Hematopoietic multipotent progenitor cell treated with erythropoietin and hydrocortisone succinate and interleukin-3 and kit ligand, for 6 days (in vitro differentiated cells): ENCODE data around the gene LUZP1.

ENCODE experiments used
- DNase-seq: peaks from one replicate; pipeline ENCODE4 v3.0.0-alpha.2; 2015

LUZP1 gene

GRCh38 chr1:23114424-23115079 lies 54.1 kb downstream of the LUZP1 start:
- DNase-seq = no peak

- no peak for DNase-seq
Measured at GRCh38 chr1:23111600-23112535, 56.8 kb downstream of the LUZP1 start.

GRCh38 chr1:23110391-23110790 lies 58.3 kb downstream of the LUZP1 start:
- no peak for DNase-seq

GRCh38 chr1:23108918-23109533 lies 59.6 kb downstream of the LUZP1 start:
- DNase-seq = no peak

DNA sequence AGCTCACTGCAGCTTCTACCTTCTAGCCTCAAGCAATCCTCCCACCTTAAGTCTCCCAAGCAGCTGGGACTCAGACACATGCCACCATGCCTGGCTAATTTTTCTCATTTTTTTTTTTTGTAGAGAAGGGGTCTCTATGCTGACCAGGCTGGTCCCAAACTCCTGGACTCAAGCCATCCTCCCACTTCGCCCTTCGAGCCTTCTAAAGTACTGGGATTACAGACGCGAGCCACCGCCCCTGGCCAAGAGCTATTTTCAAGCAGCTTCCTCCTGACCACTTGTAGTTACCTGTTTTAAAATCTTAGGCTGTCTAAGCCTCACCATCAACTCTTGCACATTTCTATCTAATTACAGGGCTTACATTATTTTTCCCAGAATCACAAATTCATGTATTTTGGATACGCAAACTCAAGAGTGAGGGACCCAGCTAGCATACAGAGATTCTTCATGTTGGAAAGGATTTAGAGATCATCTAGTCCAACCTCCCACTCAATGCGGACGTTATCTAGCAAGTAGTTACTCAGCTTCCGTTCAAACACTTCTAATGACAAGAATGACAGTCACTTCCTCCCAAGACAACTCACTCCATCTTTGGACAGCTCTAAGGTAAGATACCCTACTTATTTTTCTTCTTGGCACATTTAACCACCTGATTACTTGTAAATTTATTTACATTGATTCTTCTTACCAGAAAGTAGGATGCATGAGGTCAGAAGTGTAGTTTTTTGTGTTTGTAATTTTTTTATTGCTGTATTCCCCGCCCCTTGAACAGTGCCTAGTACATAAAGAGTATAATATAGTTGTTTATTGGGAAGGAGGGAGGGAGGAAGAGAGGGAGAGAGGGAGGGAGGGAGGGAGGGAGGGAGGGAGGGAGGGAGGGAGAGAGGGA lies 65.4 kb downstream of the LUZP1 start:
- DNase-seq = peak; percentile 78

DNA sequence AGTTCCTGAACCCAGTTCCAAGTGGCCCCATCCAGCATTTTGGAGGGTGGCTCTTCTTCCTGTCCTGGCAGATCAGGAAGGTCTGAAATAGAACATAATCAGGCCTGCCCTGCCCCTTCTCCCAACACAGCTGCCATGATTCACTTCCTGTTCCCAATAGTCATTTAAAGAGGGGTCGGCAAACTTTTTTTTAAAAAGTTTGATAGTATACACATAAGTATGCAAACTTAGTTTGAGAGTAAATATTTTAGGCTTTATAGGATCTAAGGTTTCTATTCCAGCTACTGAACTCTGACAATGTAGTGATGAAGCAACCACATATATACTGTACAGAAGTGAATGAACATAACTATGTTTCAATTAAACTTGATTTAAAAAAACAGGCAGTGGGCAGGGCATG lies 66.4 kb downstream of the LUZP1 start:
- no peak for DNase-seq

DNA sequence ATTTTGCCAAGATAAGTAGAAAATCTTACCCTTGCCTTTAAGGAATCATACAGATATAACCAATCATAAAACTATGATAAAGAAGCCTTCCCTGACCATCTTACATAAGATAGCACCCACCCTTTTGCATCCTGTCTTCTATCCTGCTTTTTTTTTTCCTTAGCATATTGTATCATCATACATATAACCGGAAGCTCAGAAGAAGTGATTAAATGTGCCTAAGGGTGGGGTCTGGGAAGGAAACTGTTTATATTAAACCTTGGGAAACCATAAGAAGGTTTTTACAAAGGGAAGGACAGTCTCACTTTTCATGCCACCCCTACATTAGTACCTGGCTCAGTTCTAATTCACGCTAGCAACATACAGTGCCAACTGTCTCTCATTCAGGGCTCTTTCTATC lies 66.8 kb downstream of the LUZP1 start:
- DNase-seq = no peak

GRCh38 chr1:23101101-23101827 lies 67.4 kb downstream of the LUZP1 start:
- DNase-seq = no peak

DNA sequence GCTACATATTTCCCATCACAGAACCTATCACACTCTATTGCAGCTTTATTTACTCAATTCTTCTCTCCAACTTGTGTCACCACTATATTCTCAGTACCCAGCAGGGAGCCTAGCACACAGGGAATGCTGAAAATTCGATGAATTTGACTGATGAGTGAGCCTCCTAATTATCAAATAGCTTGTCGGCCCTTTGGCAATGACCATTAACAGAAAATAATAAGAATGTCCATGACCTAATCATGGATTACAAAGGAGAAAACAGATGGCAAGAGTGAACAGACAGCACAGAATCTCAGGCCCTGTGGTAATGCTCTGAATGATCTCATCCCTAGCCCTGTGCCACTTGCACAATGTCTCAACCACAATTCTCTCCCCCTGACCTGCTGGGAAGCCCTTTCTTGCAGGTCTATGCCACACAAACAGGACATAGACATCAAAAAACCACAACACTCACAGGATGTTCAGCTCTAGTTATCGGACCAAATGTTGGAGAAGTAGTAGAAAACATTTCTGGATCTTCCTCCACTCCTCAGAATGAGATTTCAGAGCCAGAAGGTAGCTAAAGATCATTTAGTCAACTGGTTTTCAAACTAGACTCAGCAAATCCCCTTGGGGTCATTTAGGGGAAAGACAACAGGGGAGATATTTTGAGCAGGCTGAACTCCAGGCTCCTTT lies 68.4 kb downstream of the LUZP1 start:
- DNase-seq = peak; percentile 69

DNA sequence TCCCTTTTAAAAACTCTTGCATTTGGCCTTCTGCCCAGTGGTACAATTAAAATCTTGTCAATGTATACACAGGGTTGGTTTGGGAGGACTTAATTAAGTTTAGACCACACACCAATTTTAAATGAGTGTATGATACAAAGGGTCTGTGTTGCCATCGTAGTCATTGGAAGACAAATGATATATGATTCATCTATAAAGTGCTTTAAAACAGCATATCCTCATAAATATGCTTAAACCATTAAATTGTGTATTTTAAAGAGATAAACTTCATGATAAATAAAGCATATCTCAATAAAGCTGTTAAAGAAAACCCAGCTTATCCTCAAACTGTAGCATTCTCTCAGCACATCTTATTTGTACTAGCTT lies 69.5 kb downstream of the LUZP1 start:
- DNase-seq = no peak

DNA sequence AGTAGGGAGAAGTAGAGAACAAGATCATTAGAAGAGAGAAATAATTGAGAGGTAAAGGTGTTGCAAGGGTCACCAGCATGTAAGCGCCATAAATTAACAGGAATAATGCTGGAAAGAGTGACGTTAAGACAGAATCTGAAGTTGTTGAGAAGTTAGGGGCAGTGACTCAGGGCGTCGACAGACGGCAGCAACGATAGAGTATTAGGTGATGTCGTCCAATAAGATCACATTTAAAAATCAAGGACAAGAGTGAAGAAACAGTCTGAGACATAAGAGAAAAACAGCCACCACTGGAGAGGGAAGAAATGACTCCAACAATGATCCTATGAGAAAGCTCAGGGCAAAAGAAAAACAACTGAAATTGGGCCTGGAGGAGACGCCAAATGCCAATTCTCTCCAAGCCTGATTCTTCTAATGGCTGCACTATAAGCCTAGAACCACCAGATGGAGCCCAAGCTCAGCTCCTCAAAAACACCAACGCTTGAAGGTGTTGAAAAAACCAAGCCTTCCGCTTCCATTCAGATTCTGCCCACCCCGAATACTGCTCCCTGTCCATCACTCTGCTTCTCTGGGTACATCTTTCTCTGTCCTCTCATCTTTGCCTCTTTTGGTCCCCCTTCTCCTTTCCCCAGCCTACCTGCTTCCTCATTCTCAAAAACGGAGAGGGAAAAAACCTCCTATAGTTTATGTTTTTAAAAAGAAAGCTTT lies 70.0 kb downstream of the LUZP1 start:
- DNase-seq = peak; percentile 90

DNA sequence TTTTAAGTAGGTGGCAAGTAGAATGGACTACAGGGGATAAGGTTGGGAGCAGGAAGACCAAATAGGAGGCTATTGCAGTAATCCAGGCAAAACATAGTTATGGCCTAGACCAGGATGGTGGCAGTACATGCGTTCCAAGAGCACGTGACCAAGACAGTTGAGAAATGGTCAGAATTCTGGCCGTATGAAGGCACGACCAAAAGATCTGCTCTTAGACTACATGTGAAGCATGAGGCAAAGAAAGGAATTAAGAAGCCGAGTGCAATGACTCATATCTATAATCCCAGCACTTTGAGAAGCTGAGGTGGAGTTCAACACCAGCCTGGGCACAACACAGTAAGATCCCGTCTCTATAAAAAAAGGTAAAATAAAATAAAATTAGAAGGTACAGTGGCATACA lies 71.3 kb downstream of the LUZP1 start:
- DNase-seq = no peak

- no peak for DNase-seq
Measured at GRCh38 chr1:23092447-23092846, 76.2 kb downstream of the LUZP1 start.

GRCh38 chr1:23091545-23091944 lies 77.1 kb downstream of the LUZP1 start:
- no peak for DNase-seq

DNA sequence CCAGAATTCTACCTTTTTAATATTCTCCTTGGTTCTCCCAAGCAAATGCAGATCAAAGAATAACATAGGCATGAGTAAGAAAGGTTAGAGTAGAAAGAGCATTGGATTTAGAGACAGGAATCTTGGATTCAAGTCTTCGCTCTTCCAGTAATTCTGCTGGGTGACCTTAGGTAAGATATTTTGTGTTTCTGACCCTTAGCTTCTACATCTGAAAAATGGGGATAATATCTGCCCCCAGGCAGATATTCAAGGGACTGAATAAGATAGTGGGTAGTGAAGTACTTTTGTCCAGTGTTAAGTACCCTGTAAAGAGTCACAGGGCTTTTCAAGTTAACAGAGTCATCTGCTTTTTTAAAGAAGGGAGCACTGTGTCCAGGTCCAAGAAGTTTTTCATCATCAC lies 78.6 kb downstream of the LUZP1 start:
- no peak for DNase-seq

DNA sequence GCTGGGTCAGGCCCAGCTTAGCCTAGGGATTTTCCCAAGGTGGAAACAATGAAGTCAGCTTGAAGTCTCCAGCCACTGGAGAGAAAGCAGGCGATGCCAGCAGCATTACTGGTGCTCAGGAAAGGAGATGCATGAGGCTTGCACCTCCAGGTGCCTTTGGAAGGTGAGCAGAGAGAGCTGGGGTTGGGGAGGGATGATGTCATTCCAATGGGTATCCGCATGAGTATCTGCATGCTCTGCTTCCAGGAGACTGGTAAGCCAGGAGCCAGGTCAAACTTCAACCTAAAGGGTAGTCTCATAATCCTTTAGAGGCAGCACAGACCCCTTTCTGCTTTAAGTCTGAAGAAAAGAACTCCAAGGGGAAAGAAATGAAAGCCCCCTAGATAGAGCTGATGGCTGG lies 80.6 kb downstream of the LUZP1 start:
- DNase-seq = no peak

GRCh38 chr1:23085696-23086095 lies 83.0 kb downstream of the LUZP1 start:
- DNase-seq = no peak

- DNase-seq = no peak
Measured at GRCh38 chr1:23084880-23085279, 83.8 kb downstream of the LUZP1 start.

DNA sequence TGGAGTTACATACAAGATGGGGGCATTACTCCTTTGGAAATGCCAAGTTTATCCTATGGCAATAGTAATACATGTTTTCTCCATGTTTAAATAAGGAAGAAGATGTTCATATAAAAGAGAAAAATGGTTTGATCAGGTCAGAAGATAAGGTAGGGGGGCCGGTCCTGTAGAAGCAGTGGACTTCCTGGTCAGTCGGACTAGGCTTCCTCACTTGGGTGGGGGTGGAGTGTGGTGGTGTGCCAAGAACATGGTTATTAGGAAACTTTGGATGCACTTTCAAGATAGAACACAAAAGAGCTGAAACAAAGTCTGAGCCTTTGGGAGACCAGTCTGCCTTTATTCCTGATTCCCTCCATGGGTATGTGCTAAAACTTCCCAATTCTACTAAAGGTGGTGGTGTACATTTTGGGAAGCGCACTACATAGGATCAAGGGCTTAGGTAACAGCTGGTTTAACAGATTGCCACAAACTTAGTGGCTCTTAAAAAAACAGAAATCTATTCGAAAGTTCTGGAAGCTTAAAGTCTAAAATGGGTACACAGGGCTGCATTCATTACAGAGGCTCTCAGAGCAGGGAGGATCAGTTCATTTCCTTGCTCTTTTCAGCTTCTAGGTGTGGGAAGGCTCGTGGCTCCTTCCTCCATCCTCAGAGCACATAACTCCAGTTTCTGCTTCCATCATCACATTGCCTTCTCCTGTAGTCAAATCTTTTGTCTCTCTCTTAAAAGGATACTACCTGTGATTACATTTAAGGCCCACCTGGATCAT lies 84.8 kb downstream of the LUZP1 start:
- no peak for DNase-seq

GRCh38 chr1:23081376-23081775 lies 87.3 kb downstream of the LUZP1 start:
- peak; percentile 21 for DNase-seq
